Heart right ventricle (tissue), 16 donors: ENCODE results near the gene NOTO. TPM values are rescaled to one million over a fixed set of nuclear protein-coding genes. Genes with fewer than 3 reads are reported as not detected.
A peak's percentile ranks its signal among the peaks of the same experiment; 100 is the strongest.

ENCODE experiments used
- ATAC-seq, 8 donors: fragments of 200-7000 bp; cut with Tn5 transposase; one replicate each; pipeline ENCODE4 v1.9.1; 2020; ENCODE audit warnings: mild to moderate bottlenecking in 8 of 8, moderate library complexity in 8 of 8, moderate number of reproducible peaks in 1 of 8
- DNase-seq, 2 donors: peaks; one replicate each; pipeline ENCODE4 v3.0.0-alpha.2; 2020
- H3K27ac ChIP-seq, 10 donors: fragments of 200-600 bp; sonication (generic) in 2 of 10; one replicate each; pipeline versions ENCODE4 v1.5.0 to v1.8.0; 2020 to 2022; ENCODE audit warnings: mild to moderate bottlenecking in 3 of 10
- H3K27me3 ChIP-seq, 7 donors: fragments of 200-600 bp; one replicate each; pipeline ENCODE4 v1.8.0; 2021 to 2022; ENCODE audit warnings: mild to moderate bottlenecking in 2 of 7
- H3K36me3 ChIP-seq, 9 donors: fragments of 200-600 bp; sonication (generic) in 1 of 9; one replicate each; pipeline versions ENCODE4 v1.5.0 to v1.8.0; 2020 to 2022; ENCODE audit warnings: mild to moderate bottlenecking in 2 of 9
- H3K4me1 ChIP-seq, 9 donors: fragments of 200-600 bp; sonication (generic) in 1 of 9; one replicate each; pipeline versions ENCODE4 v1.5.0 to v1.8.0; 2020 to 2022; ENCODE audit warnings: mild to moderate bottlenecking in 4 of 9
- H3K4me3 ChIP-seq, 10 donors: fragments of 200-600 bp; sonication (generic) in 2 of 10; one replicate each; pipeline versions ENCODE4 v1.5.0 to v1.8.0; 2020 to 2022; ENCODE audit warnings: mild to moderate bottlenecking in 7 of 10, moderate library complexity in 2 of 10
- H3K9me3 ChIP-seq, 11 donors: fragments of 200-600 bp in 10 of 11; sonication (generic) in 2 of 11; one replicate each; pipeline versions ENCODE4 v1.5.0 to v1.8.0; 2013 to 2022; ENCODE audit warnings: mild to moderate bottlenecking in 2 of 11, control low read depth in 1 of 11, moderate library complexity in 1 of 11
- CTCF ChIP-seq, 9 donors: fragments of 200-600 bp; sonication (generic) in 2 of 9; IDR thresholded peaks; one replicate each; pipeline versions ENCODE4 v1.5.0 to v1.8.0; 2021 to 2022; ENCODE audit warnings: antibody characterized with exemption in 9 of 9, mild to moderate bottlenecking in 5 of 9, moderate library complexity in 1 of 9
- WGBS, 2 donors: extraction: QIAGEN DNeasy Blood & Tissue Kit; methylation state at CpG; one replicate each; pipeline ENCODE4 v1.1.7; 2013; ENCODE audit warnings: inconsistent platforms in 1 of 2; 5-methylcytosine and 5-hydroxymethylcytosine counted together
- intact Hi-C, 10 donors: fragments of 100-400 bp; cut with DNase I; formaldehyde crosslinking; loops; one replicate each; pipeline versions ENCODE4 v1.11.1 to v1.14.2; 2022
- polyA plus RNA-seq, 2 donors: library from polyadenylated mRNA; stranded (reverse); fragments of 200-250 nt; gene quantifications; one replicate each; pipeline ENCODE4 v1.2.3, GENCODE V29; 2013
- total RNA-seq, 10 donors: library from RNA; stranded (reverse); fragmentation: NEBNext Ultra II Directional in 3 of 10; extraction: Animal tissue kit (Norgen Biotek cat#: 25700) in 3 of 10; gene quantifications; one replicate each; pipeline versions ENCODE4 v1.2.1 to v1.2.4, GENCODE V29; 2021 to 2023
- donor health status: Arrhythmogenic right ventricular cardiomyopathy.
- donor health status: ischemic (EF 13 %, LVEDD 7.1; RV severe dilation, severe dysfunction).
- donor health status: healthy with polysubstance abuse.
- donor health status: DM: no; HTN: yes; CAD: no.
- donor health status: DM: no; HTN: no; CAD: no.
- donor health status: ischemic (EF 25% LVEDD 6.9; RV normal size, moderate dysfunction).
- donor health status: ischemic (EF 25% LVEDD 5.7; RV mildly dilated, moderate dysfunction).
- donor health status: healthy.
- donor health status: DM: yes; HTN: yes; CAD: no.
- donor health status: Ischemic cardiomyopathy.
- donor health status: ischemic (EF 35%, LVEDD 5.7; RV mildly dilated, moderate dysfunction).
- donor health status: nonischemic (EF 11% LVEDD 7.7; RV severe dilation, severe dysfunction).
- donor health status: DM: yes; HTN: yes; CAD: no.
- donor health status: PGD.
- donor health status: ischemic (EF 29% LVEDD 5.4; RV normal size, mild dysfunction).
- donor health status: nonischemic (EF 23%, LVEDD 6.1; RV moderate dilation, normal function).

Gene NOTO
- total and polyA plus RNA-seq, 12 donors: not detected

- no peak for ATAC-seq
Measured at GRCh38 chr2:73259704-73260337, 57.4 kb downstream of the NOTO start.

GRCh38 chr2:73260338-73260984 lies 58.1 kb downstream of the NOTO start:
- Histone ChIP-seq H3K4me1 (peaks cover 0 to 5% (median 0%) of the 10 kb centered on the region in 9 donors), H3K9me3 (no peaks in the 10 kb centered on the region), H3K27ac (no peak overlapping the region), H3K27me3 (peaks cover 0 to 11% (median 6%) of the 10 kb centered on the region in 7 donors), H3K36me3 (no peaks in the 10 kb centered on the region), H3K4me3 (no peak overlapping the region)
- peak in 7 of 9 donors; percentile 41 to 60 (median 54) for TF ChIP-seq CTCF (IDR thresholded peaks at IDR 0.05)
- ATAC-seq (peak in 7 of 8 donors; percentile 43 to 75 (median 52)), DNase-seq (peak in 1 of 2 donors; percentile 38)
- intact Hi-C loops: no loop called here
- WGBS, 2 donors: 10 to 21% methylated on average over 17 of the region's 17 CpGs

More at GRCh38 chr2:73259704-73260337, 57.4 kb downstream of the NOTO start:
- peaks cover 0 to 4% (median 2%) of the 10 kb centered on the region in 7 donors for H3K27me3 ChIP-seq
- no peak overlapping the region for H3K27ac ChIP-seq
- no peak for DNase-seq
- no peaks in the 10 kb centered on the region for H3K9me3 ChIP-seq
- peaks cover 0 to 5% (median 0%) of the 10 kb centered on the region in 9 donors for H3K4me1 ChIP-seq
- intact Hi-C loops: no loop called here
- peaks cover 0 to 5% (median 0%) of the 10 kb centered on the region in 9 donors for H3K36me3 ChIP-seq
- WGBS, 2 donors: 70 to 95% methylated on average over 4 of the region's 4 CpGs
- H3K4me3 ChIP-seq: no peak overlapping the region
- no peak for TF ChIP-seq CTCF (IDR thresholded peaks at IDR 0.05)

Other genes with a start within 250 kb of the NOTO start
- 10 to 100 TPM in 5 of 10 donors, 1 to 10 TPM in 5; 7.3 to 11.8 (median 10.0) TPM for gene SFXN5, start 130.9 kb upstream of the NOTO start, total RNA-seq
- 1 to 10 TPM; 4.4 to 9.5 TPM for gene SFXN5, start 130.9 kb upstream of the NOTO start, polyA plus RNA-seq
- 10 to 100 TPM; 16.3 to 30.4 (median 22.3) TPM for gene RAB11FIP5, start 89.6 kb upstream of the NOTO start, total RNA-seq
- 10 to 100 TPM in 1 of 2 donors, 1 to 10 TPM in 1; 6.8 to 25.2 TPM for gene RAB11FIP5, start 89.6 kb upstream of the NOTO start, polyA plus RNA-seq
- 10 to 100 TPM; 13.3 to 22.7 (median 17.5) TPM for gene SMYD5, start 11.7 kb downstream of the NOTO start, total RNA-seq
- 10 to 100 TPM; 17.0 to 17.9 TPM for gene SMYD5, start 11.7 kb downstream of the NOTO start, polyA plus RNA-seq
- gene PRADC1, start 30.7 kb downstream of the NOTO start, total RNA-seq: 10 to 100 TPM; 61.2 to 96.5 (median 76.6) TPM
- 100 to 1,000 TPM; 109 to 221 TPM for gene PRADC1, start 30.7 kb downstream of the NOTO start, polyA plus RNA-seq
- gene CCT7, start 31.7 kb downstream of the NOTO start, total RNA-seq: 100 to 1,000 TPM; 162 to 213 (median 177) TPM
- 100 to 1,000 TPM; 209 to 332 TPM for gene CCT7, start 31.7 kb downstream of the NOTO start, polyA plus RNA-seq
- 1 to 10 TPM in 3 of 10 donors, under 1 TPM in 7; 0.57 to 1.8 (median 0.80) TPM for gene FBXO41, start 81.9 kb downstream of the NOTO start, total RNA-seq
- gene FBXO41, start 81.9 kb downstream of the NOTO start, polyA plus RNA-seq: under 1 TPM; 0.12 to 0.51 TPM
- gene EGR4, start 91.0 kb downstream of the NOTO start, total RNA-seq: under 1 TPM in 1 of 10 donors, not detected in 9; 0.36 TPM
- not detected for gene EGR4, start 91.0 kb downstream of the NOTO start, polyA plus RNA-seq
- gene ALMS1, start 183.3 kb downstream of the NOTO start, total RNA-seq: 10 to 100 TPM in 6 of 10 donors, 1 to 10 TPM in 4; 4.7 to 16.9 (median 10.9) TPM
- 1 to 10 TPM; 3.8 to 5.7 TPM for gene ALMS1, start 183.3 kb downstream of the NOTO start, polyA plus RNA-seq